NB4 (cell line): ENCODE data around the gene MACROD2.

Experiments
- DNase-seq: peaks from one replicate; pipeline ENCODE4 v3.0.0; 2010; ENCODE audit warnings: low read depth
- H3K4me3 ChIP-seq: one replicate; pipeline ENCODE4 v1.5.1; 2011; ENCODE audit warnings: mild to moderate bottlenecking, low read depth, low read length, moderate library complexity
- MYC ChIP-seq: IDR thresholded peaks from 2 replicates; pipeline ENCODE4 v1.6.1; 2011; ENCODE audit warnings: low read depth, low read length
- POLR2A ChIP-seq: IDR thresholded peaks from 2 replicates; pipeline ENCODE4 v1.6.1; 2011; ENCODE audit warnings: mild to moderate bottlenecking; ENCODE audit not compliant: insufficient read length; ENCODE audit errors: extremely low read depth
- TF ChIP-seq, protein P1 (sequence below): IDR thresholded peaks from one replicate; pipeline ENCODE4 v1.5.1; 2012; ENCODE audit warnings: low read depth, low read length
- TF ChIP-seq, protein P2 (sequence below): IDR thresholded peaks from 2 replicates; pipeline ENCODE4 v1.6.1; 2011; ENCODE audit warnings: low read depth, low read length

MACROD2 gene

DNA sequence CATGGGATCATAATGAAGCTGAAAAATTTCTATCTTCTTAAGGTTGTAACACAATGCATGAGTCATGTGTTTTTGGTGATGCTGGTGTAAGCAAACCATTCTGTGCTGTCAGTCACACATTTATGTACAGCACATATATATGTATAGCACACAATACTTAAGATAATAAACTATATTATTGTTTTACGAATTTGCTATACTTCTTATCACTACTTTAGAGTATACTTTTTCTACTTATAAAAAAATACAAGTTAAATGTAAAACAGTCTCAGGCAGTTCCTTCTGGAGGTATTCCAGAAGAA lies 1262.2 kb downstream of the MACROD2 start:
- no peak for DNase-seq
- H3K4me3 ChIP-seq, result no peak overlapping the region
- no peak for TF ChIP-seq MYC
- TF ChIP-seq POLR2A, result no peak
- TF ChIP-seq, protein P1, sequence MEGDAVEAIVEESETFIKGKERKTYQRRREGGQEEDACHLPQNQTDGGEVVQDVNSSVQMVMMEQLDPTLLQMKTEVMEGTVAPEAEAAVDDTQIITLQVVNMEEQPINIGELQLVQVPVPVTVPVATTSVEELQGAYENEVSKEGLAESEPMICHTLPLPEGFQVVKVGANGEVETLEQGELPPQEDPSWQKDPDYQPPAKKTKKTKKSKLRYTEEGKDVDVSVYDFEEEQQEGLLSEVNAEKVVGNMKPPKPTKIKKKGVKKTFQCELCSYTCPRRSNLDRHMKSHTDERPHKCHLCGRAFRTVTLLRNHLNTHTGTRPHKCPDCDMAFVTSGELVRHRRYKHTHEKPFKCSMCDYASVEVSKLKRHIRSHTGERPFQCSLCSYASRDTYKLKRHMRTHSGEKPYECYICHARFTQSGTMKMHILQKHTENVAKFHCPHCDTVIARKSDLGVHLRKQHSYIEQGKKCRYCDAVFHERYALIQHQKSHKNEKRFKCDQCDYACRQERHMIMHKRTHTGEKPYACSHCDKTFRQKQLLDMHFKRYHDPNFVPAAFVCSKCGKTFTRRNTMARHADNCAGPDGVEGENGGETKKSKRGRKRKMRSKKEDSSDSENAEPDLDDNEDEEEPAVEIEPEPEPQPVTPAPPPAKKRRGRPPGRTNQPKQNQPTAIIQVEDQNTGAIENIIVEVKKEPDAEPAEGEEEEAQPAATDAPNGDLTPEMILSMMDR, result no peak
- TF ChIP-seq, protein P2, sequence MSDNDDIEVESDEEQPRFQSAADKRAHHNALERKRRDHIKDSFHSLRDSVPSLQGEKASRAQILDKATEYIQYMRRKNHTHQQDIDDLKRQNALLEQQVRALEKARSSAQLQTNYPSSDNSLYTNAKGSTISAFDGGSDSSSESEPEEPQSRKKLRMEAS, result no peak

DNA sequence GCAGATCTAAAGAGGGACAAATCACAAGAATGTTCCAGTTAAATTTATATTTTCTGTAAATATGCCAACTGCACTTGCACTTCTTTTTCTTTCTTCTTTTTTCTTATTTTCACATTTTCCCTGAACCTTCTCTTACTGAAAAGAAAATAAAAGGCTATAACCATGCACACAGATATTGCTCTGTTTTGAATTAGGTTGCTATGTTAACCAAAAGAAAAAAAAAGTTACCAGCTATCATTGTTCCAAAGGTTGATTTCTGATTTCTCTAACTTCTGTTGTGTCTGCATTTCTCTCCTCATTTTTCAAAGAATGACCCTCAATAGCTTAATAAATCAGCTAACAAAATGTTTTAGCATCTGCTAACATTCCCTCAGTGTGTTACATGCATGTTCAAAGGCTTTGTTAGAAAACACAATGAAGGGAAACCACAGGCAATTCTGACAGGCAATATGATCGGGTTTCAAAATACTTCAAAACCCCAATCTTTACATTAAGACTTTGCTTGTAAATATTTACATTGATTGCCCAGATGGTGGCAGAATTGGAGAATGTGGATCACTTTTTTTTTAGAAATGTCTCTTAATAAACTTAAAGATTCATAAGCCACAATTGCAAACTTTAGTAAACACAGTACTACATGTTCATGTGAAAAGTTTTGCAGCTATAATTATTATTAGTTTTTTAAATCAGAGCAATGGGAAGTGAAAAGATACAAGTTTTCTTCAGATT lies 1270.4 kb downstream of the MACROD2 start:
- H3K4me3 ChIP-seq, result no peak overlapping the region
- TF ChIP-seq, protein P1, result no peak
- TF ChIP-seq, protein P2, result no peak
- TF ChIP-seq POLR2A, result no peak
- TF ChIP-seq MYC, result no peak
- DNase-seq, result no peak

DNA sequence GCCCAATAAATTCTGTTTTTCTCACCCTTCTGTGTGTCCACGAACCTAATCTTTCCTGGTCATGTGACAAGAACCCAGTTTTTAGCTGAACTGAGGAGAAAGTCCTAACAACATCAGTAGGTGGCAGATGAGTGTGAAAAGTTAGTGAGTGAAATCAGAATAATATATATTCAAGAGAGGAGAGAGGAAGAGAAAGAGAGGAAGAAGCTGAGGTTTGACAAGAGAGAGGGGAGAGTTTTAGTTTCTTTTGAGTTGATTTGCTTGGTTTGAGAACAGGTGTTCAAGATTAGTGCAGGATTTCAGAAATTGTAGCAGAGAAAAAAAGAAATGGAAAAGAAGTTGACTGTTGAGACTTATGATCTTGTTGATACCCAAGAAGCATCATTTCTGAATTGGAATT lies 1272.6 kb downstream of the MACROD2 start:
- no peak for TF ChIP-seq POLR2A
- TF ChIP-seq, protein P1, result no peak
- no peak for TF ChIP-seq MYC
- DNase-seq, result no peak
- no peak overlapping the region for H3K4me3 ChIP-seq

DNA sequence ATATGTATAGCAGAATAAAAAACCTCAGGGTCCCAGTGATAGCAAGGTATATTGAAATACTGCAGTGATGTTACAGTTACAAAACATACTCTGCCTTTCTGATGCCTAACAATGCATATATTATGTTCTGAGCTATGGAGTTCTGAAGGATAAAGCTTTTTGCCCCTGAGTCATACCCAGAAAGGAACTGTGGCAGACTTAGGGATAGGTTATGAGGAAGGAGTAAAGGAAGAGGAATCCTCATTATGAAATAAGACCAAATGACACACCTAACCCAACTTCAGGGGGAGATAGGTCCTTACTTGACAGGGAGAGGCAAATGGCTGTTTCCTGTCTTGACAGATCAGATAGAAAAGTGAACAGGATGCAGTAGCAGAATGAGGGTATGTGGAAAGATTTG lies 1282.7 kb downstream of the MACROD2 start:
- TF ChIP-seq MYC (no peak), POLR2A (no peak)
- TF ChIP-seq, protein P2, result no peak
- TF ChIP-seq, protein P1, result no peak
- no peak overlapping the region for H3K4me3 ChIP-seq
- DNase-seq, result no peak

DNA sequence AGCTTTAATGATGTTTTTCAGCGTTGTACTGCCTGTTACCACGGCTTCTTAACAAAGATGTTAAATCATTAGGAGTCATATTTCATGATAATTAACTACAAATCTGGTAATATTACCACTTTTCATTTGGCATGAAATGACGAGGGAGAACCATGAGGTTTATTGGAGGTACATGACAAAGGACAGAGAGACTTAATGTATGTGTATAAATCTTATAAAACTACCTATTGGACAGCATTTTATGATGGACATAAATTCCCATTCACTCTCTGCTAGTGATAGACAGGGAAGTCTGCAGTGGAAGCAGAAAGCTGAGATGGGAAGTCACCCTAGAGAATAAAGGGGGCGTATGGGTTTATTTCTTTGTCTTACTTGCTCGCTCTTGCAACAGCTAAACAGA lies 1292.0 kb downstream of the MACROD2 start:
- no peak overlapping the region for H3K4me3 ChIP-seq
- TF ChIP-seq MYC (no peak), POLR2A (no peak)
- TF ChIP-seq, protein P1, result no peak
- TF ChIP-seq, protein P2, result no peak
- DNase-seq, result no peak

DNA sequence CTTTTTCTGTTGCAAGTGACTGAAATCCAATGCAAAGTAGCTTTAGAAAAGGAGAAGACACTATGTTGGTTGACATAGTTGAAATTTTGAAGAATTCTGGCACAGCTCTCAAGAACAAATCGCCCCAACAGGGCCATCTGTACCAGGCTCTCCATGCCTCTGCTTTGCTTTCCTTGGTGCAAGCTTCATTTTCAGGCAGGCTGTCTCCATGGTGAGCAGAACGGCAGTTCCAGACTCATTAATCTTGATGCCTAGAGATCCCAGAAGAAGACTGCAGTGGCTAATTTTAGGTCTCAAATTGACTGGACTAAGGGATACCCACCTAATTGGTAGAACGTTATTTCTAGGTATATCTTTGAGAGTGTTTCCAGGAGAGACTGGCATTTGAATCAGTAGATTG lies 1292.8 kb downstream of the MACROD2 start:
- TF ChIP-seq MYC (no peak), POLR2A (no peak)
- TF ChIP-seq, protein P1, result no peak
- TF ChIP-seq, protein P2, result no peak
- no peak overlapping the region for H3K4me3 ChIP-seq
- DNase-seq, result no peak
